GM19438 (cell line): ENCODE data around the gene ENSA.
"Not testable (repeated sequence)": the region's sequence is repeated elsewhere in the genome, so short reads cannot be mapped to it uniquely, and the experiment has no call there.

Experiments
- ATAC-seq: cut with Tn5 transposase; IDR thresholded peaks from one replicate; pipeline ENCODE4 v1.9.1; 2021; ENCODE audit warnings: low read depth; ENCODE audit not compliant: unreplicated experiment

ENSA gene

DNA sequence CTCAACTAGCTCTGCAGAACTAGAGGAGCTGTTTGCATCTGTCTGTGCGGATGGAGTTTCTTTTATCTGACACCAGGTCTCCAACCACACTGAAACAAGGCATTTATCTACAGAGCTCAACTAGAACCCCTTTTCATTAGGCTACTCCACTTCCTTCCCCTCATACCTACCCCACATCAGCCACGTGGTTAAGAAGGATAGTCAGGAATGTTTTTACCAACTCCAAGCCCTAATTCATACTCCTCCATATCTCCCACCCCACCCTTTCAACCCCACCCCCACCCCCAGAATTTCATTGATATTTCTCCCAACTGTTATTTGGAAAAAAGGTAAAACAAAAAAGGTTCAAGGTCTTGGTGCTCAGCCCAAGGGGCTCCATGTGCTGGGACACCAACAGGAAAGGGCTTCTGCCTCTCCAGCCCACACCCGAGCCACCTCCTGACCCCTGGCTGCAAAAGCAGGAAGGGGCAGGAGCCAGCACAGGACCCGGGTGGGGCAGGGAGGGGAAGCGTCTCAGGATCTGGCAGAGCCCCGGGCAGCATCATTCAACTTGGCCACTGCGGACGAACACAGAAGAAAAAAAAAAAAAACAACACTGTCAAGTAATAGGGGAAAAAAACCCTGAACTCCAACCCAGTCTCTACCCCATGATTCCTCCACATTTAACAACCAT, 7.0 kb downstream of the ENSA start:
- ATAC-seq = no peak

DNA sequence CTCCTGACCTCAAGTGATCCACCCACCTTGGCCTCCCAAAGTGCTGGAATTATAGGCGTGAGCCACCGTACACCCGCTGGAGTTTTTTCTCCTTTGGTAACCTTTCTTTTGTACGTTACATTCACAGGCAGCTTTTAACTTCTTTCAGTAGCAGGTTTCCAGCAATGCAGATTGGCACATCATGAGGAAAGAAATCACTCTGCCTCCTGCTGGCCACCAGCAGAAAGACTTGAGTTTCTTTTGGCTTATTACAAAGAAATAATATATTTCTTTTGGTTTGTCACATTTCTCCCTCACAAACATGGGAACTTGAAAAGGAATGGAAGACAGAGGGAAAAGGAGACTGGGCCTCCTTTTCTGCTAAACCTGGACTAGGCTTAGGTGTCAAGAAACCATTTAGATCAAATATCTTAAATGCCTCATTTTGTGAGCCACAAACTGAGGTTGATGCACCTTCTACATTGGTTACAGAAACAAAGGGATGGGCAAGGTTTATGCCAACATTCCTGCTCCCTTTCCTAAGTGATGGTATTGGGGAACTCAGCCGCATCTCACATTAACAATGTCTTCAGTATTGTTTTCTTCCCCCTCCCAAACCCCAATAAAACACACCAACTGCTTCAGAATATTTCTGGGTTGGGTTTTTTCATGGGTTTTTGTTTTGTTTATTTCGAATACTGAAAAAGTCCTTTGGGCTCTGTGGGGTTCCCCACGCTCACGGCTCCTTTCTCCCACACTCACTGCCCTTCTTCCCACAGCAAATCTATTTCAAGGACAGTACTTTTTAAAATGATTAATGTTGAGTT, 7.7 kb downstream of the ENSA start:
- no peak for ATAC-seq

DNA sequence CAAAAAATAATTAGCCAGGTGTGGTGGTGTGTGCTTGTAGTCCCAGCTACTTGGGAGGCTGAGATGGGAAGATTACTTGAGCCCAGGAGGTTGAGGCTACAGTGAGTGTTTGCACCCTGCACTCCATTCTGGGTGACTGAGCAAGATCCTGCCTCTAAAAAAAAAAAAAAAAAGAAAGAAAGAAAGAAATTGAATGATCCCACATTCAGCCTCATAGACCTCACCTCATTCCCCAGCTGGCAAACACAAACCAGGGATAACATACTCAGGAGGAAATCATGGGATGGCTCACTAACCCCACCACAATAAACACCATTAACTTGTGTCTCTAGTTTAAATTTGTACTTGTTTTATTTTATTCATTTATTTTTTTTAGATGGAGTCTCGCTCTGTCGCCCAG, 8.5 kb downstream of the ENSA start:
- no peak for ATAC-seq

DNA sequence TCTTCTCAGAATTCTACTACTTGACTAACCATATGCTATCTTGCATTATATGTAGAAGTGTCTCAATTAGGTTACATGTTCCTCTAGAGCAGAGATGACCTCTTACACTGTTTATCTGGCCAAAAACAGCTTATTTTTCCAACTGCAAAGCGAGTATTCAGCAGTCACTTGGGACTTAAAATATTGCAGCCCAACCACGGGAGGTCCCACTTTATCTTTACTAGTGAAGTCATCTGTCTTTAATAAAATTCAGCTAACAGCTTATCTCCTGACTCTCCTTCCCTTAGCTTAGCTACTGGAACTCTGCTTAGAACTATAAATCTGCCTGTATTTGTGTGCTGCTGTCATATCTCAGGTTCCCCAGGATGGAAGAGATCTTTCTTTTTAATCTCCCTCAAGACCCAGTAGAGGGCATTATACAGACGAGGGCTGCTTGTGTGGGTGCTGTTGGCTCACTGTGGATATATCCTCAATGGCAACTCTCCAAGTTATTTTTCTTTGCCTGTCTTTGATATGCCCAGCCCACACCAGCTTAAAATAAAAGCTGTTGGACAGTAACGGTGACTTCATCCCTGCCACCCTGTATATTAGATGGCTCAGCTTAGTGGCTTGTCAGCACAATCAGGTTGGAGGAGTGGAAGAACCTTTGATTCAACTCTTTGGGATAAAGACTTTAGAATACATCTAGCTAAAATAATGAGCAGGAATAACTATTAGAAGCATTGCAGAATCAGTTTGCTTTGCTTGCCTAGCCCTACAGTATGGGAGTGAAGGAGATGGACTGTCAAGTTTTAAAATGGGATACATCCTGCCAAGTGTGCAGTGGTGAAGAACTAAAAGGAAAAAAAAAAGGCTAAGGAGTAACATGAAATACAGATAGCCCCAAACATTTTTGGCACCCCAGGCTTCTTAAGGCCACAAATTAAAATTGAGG, 9.6 kb downstream of the ENSA start:
- no peak for ATAC-seq

DNA sequence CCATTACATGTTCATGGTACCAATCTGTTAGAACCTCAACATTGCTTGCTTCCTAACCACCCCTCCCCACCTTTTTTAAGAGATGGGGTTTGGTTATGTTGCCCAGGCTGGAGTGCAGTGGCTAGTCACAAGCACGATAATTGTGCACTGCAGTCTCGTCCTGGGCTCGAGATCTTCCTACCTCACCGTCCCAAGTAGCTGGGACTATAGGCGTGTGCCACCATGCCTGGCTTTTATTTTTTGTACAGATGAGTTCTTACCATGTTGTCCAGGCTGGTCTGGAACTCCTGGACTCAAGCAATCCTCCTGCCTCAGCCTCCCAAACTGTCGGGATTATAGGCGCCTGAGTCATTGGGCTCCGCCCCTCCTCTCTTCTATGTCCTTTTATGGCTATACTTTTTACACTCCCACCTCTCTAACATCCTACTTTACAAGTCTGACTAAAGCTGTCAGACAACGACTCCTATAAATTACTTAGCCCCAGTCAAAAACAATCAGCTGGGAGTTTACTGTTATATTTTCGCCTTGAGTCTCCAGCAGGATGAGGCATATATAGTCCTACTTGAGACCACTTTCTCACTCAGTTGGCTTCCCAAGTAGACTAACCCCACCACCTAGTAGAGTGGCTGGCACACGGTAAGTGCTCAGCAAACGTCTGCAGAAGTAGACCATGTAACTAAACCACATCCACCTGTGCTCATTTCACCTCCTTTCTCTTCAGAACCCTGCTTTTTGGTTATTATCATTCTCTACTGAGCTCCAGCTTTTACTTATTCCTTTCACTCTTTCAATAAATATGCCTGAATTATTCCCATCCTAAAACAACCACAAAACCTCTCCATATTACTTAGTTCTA, 13.8 kb downstream of the ENSA start:
- ATAC-seq = no peak

DNA sequence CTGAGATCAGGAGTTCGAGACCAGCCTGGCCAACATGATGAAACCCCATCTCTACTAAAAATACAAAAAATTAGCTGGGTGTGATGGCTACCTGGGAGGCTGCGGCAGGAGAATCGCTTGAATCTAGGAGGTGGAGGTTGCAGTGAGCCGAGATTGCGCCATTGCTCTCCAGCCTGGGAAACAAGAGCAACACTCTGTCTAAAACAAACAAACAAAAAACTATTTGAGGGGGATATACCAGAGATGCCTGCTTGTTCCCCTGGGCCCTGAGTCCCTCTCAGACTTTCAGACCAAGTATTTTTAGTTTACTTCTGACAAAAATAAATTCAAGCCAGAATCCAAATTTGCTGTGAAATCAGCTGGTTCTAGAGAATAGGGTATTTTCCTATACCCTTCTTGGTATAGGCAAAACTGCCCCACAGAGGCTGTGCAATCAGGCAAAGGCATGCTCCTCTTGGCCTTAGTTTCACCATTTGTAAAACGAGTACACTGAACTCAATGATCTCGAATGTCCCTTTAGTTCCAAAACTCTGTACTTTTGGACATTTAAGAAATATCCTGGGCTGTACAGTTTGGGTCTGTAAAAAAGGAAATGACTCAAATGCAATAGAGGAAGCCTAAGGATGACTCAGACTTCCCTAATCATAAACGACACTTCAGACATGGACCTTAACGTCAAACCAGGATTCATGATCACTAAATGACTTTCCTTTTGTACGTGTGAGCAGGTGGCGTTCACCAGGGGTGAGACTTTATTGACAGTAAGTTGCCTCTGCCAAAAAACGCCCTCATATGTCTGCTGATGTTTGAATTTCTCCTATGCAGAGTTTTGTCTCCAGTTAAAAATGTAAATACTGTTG, 16.1 kb downstream of the ENSA start:
- no peak for ATAC-seq

DNA sequence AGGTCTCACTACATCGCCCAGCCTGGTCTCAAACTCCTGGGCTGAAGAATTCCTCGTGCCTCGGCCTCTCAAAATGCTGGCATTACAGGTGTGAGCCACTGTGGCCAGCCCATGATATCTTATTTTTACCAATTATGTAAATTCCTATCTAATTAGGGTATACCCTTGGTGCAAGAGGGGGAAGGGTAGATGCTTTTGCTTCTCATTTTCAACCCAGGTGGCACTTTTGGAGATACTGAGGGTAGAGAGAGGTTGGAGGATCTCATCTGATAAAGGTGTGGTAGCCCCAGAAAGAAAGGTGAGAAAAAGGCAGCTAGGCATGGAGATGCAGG, 17.4 kb downstream of the ENSA start:
- no peak for ATAC-seq

DNA sequence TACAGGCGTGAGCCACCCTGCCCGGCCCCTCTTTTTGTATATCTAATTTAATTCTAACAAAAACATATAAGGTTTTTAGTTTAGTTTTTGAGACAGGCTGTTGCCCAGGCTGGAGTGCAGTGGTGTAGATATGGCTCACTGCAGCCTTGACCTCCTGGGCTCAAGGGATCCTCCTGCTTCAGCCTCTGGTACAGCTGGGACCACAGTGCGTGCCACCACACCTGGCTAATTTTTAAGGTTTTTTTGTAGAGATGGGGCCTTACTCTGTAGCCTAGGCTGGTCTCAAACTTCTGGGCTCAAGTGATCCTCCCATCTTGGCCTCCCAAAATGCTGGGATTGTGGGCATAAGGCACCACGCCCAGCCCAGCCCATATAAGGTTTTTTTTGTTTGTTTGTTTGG, 18.8 kb downstream of the ENSA start:
- no peak for ATAC-seq

DNA sequence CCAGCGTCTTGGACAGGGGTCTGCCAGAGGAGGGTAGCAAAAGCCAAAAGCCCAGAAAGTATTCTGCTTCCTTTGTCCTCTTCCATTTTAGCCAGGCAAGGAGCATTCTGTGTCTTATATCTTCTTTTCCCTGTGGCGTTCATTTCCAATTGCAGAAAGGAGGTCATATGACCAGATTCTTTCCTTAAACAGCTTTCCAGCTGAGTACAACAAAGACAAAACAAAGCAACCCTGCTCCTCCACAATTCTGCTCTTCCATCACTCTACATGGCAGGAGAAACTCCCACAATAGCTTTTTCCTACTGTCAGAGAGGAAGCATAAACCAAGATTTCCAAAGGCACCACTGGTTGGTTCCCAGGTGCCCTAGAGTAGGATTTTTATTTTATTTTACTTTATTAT, 19.7 kb downstream of the ENSA start:
- no peak for ATAC-seq

DNA sequence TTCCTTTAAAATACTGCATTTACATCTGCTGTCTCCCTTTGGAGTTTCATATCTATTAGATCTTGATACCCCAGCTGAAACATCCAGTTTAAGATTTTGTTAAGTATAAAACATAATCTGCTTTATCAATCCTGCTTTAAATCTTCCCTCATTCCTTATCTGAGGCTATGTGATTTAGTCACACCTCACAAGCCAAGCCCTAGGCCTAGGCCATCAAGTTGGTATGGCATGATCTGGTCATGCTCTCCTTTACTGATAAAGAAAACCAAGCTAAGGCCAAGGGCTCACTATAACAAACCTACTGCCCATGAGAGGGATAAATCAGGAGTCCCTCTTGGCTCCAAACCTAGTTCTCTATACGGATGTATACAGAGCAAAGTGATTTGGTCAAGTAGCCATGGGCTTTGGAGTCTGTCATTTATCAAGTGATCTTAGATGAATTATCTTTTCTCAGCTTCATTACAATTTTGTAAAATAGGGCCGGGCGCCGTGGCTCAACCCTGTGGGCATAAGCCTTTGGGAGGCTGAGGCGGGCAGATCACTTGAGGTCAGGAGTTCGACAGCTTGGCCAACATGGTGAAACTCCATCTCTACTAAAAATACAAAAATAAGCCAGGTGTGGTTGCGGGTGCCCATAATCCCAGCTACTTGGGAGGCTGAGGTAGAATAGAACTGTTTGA, 22.8 kb downstream of the ENSA start:
- no peak for ATAC-seq

DNA sequence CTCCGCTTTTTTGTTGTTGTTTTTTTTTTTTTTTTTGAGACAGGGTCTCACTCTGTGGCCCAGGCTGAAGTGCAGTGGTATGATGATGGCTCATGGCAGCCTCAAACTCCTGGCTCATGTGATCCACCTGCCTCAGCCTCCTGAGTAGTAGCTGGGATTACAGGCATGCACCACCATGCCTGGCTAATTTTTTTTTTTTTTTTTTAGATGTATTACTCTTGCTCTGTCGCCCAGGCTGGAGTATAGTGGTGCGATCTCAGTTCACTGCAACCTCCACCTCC, 24.0 kb downstream of the ENSA start:
- not testable (repeated sequence) for ATAC-seq

DNA sequence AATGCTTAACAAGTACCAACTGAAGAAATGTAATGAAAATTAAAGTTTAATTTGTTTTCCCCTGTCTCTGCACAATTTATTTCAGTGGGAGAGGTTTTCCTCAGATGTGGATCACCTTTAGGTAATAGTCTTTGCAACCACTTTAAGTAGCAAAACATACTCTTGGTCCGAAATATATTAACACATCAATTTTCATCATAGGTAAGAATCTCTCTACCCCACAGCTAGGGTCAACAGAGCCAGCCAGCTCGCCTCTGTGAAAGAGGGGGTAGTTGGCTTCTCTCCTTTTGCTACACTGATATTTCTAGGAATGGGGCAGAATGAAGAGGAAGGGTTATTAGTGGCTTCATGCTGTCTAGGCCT, 25.2 kb downstream of the ENSA start:
- no peak for ATAC-seq

DNA sequence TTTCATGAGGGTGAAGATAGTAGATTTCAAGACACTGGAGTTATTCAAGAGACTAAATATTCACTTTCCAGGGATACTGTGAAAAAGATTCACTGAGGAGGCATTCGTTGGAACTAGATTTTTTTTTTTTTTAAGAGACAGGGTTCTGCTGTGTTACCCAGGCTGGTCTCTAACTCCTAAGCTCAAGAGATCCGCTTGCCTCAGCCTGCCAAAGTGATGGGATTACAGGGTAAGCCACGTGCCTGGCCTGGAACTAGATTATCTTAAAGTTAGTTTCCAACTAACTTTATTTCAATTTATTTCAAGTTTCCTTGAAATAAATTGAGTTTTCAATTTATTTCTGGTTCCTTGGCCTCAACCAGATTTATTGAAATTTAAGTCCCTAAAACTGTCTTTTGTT, 25.7 kb downstream of the ENSA start:
- no peak for ATAC-seq

DNA sequence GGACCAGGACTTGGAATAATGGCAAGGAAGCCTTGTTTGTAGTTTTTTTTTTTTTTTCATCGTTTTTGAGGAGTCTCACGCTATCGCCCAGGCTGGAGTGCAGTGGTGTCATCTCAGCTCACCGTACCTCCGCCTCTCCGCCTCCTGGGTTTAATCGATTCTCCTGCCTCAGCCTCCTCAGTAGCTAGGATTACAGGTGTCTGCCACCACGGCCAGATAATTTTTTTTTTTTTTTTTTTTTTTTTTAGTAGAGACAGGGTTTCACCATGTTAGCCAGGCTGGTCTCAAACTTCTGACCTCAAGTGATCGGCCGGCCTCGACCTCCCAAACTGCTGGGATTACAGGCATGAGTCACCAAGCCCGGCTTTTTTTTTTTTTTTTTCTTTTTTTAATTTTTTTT, 27.0 kb downstream of the ENSA start:
- ATAC-seq = not testable (repeated sequence)

DNA sequence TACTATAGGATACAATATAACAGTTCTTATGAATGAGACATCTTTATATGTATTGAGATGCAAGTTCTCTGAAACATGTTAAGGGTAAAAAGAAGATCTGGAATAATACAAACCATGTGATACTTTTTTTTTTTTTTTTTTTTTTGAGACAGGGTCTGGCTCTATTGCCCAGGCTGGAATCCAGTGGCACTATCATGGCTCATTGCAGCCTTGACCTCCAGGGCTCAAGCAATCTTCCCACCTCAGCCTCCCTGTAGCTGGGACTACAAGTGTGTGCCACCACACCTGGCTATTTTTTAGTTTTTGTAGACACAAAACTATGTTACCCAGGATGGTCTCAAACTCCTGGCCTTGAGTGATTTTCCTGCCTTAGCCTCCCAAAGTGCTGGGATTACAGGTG, 27.9 kb downstream of the ENSA start:
- no peak for ATAC-seq

DNA sequence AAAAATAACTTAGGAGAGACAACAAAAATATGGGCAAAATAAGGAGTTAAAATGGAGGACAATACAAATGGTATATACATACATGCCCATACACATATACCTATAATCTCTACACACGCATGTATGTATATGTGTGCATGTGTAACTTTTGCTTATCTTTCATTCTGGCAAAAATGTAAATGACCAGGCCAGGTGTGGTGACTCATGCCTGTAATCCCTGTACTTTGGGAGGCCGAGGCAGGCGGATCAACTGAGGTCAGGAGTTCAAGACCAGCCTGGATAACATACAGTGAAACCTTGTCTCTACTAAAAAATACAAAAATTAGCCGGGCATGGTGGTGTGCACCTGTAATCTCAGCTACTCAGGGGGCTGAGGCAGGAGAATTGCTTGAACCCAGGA, 31.1 kb downstream of the ENSA start:
- not testable (repeated sequence) for ATAC-seq

DNA sequence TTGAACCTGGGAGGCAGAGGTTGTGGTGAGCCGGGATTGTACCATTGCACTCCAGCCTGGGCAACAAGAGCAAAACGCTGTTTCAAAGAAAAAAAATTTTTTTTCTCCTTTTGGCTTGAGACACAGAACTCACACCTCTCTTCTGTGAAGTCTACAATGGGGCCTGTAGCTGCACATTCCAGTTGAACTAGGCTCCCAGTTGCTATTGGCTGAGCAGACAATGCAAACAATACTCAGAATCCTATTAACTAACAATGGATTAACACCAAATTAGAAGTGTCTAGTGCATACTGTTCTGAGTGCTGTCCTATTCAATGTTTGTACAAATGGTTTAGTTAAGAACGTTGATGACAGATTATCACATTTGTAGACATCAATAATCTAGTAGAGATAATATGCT, 32.4 kb downstream of the ENSA start:
- ATAC-seq = no peak

DNA sequence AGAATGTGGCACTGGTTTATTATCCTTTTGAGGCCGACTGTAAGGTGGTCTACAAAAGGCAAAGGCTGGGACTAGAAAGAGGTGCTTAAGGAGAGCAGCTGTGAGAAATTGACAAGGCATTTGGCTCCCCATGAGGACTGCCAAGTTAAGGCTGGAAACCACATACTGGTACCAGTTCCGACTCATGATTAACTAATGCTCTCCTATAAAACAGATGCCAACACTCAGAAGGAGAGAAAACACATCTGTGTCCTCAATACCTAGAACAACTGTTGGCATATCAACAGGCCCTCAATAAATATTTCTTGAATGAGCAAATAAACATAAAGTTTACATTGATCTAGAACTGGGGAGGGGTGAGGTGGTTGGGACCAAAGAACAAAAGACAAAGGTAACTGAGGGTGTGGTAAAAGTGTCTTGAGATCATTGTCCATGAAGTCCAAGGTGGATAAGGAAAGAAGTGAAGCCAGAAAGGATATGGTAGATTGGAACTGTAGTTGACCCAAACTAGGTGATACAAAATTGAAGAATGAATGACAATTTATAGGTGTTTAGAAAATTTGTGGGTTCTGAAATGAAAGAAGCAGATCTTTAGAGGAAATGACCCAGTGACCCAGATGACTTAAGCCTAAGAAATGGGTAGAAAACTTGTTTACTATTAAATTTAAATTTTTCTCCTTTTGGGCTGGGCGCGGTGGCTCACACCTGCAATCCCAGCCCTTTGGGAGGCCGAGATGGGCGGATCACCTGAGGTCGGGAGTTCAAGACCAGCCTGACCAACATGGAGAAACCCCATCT, 33.1 kb downstream of the ENSA start:
- ATAC-seq = no peak

DNA sequence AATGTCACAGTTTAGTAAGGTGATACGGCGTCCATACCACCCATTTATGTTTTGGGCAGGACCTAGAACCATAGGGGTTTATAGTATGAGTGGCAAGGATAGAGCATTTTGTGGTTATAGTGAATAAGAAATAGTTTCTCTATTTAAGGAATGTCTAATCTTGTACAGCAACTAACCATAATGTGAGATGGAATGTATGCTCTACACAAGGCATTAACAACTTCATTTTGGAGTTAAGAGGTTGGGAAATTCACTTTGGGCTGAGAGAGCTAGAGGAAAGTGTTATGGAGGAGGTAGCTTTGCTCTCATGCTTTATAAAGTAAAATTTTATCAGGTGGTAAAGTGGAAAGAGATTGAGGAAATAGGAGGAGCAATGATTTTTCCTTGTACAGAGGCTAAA, 47.0 kb downstream of the ENSA start:
- ATAC-seq = no peak
